Right lobe of liver (tissue), 4 donors: Measurements from ENCODE around the gene WFDC2.

Experiments used
- POLR2A ChIP-seq: fragments of 450-650 bp; IDR thresholded peaks from one replicate; pipeline ENCODE4 v1.6.1; 2017; ENCODE audit warnings: antibody characterized with exemption, mild to moderate bottlenecking
- TF ChIP-seq, protein P1 (sequence below), 4 donors: fragments of 200-600 bp in 3 of 4; fragments of 450-650 bp in 1 of 4; IDR thresholded peaks; one replicate each; pipeline versions ENCODE4 v1.5.1 to v1.8.0; 2016 to 2022; ENCODE audit warnings: antibody characterized with exemption in 4 of 4, mild to moderate bottlenecking in 2 of 4
- donor health status: DM: no; HTN: no; CAD: no.
- donor health status: DM: no; HTN: no; CAD: no.
- donor health status: DM: no; HTN: yes; CAD: no.

DNA sequence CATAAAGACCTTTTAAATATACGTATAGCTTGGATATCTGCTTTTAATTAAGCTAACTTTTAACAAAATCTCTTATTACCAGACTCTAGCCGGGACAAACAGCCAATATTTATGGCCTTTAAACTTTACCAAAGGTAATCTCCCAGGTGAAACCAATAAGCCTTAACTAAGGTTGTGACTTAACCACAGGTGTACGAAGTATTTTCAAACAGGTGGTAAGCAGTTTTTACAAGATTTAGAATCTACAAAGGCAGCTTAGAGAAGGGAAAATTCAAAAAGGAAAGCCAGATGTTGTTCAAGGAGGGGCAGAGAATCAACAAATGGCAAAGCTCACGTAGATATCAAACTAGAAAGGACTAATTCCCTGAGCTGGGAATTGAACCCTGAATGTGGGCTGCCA is 15.8 kb downstream of the WFDC2 start:
- TF ChIP-seq, protein P1, sequence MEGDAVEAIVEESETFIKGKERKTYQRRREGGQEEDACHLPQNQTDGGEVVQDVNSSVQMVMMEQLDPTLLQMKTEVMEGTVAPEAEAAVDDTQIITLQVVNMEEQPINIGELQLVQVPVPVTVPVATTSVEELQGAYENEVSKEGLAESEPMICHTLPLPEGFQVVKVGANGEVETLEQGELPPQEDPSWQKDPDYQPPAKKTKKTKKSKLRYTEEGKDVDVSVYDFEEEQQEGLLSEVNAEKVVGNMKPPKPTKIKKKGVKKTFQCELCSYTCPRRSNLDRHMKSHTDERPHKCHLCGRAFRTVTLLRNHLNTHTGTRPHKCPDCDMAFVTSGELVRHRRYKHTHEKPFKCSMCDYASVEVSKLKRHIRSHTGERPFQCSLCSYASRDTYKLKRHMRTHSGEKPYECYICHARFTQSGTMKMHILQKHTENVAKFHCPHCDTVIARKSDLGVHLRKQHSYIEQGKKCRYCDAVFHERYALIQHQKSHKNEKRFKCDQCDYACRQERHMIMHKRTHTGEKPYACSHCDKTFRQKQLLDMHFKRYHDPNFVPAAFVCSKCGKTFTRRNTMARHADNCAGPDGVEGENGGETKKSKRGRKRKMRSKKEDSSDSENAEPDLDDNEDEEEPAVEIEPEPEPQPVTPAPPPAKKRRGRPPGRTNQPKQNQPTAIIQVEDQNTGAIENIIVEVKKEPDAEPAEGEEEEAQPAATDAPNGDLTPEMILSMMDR (IDR thresholded peaks at IDR 0.05): no peak
- no peak for TF ChIP-seq POLR2A
